PC-9 (cell line): ENCODE results near the gene EXD3. TPM values are rescaled to one million over a fixed set of nuclear protein-coding genes. Genes with fewer than 3 reads are reported as not detected.

ENCODE experiments used
- BruUV-seq: library from RNA; stranded (reverse); fragments of 400-500 nt; replicated peaks from 2 replicates; lab custom pipeline; 2021; lab: Mats Ljungman, UMichigan
- CTCF ChIA-PET: fragments of 300-600 bp; sonication (Branson Sonifier 250); formaldehyde crosslinking; loops from one replicate; lab custom pipeline; 2022; ENCODE audit warnings: antibody characterized with exemption; lab: Charles Lee
- POLR2A ChIA-PET: fragments of 300-600 bp; sonication (Branson Sonifier 250); formaldehyde crosslinking; loops from one replicate; lab custom pipeline; 2022; ENCODE audit warnings: antibody characterized with exemption; ENCODE audit not compliant: unreplicated experiment; lab: Charles Lee
- DNase-seq, 2 experiments: peaks; one replicate each; pipeline versions ENCODE4 v3.0.0 to v3.0.0-alpha.2; 2015 to 2022; ENCODE audit warnings: mixed read lengths in 1 of 2
- H2AFZ ChIP-seq: fragments of 200-600 bp; sonication (generic); 2 replicates; pipeline ENCODE4 v1.8.1; 2017; ENCODE audit warnings: antibody characterized with exemption
- H3F3A ChIP-seq: fragments of 200-600 bp; sonication (generic); 2 replicates; pipeline ENCODE4 v1.8.1; 2017; ENCODE audit warnings: antibody characterized with exemption, mild to moderate bottlenecking, low read depth; ENCODE audit not compliant: insufficient read depth
- H3K27ac ChIP-seq: fragments of 200-600 bp; sonication (generic); 2 replicates; pipeline ENCODE4 v1.6.1; 2016; ENCODE audit warnings: mixed run types
- H3K27me3 ChIP-seq: fragments of 200-600 bp; sonication (generic); 2 replicates; pipeline ENCODE4 v1.6.1; 2016; ENCODE audit warnings: low read depth, mixed run types; ENCODE audit not compliant: insufficient read depth
- H3K36me3 ChIP-seq: fragments of 200-600 bp; sonication (generic); 2 replicates; pipeline ENCODE4 v1.6.1; 2016; ENCODE audit warnings: low read depth, mixed run types
- H3K4me1 ChIP-seq: fragments of 200-600 bp; sonication (generic); replicated peaks from 2 replicates; pipeline ENCODE4 v1.6.1; 2016; ENCODE audit warnings: mixed run types; ENCODE audit not compliant: insufficient read depth
- H3K4me2 ChIP-seq: fragments of 200-600 bp; sonication (generic); 2 replicates; pipeline ENCODE4 v1.6.1; 2017; ENCODE audit warnings: mixed run types
- H3K4me3 ChIP-seq: fragments of 200-600 bp; sonication (generic); 2 replicates; pipeline ENCODE4 v1.6.1; 2016; ENCODE audit warnings: mixed run types
- H3K79me2 ChIP-seq: fragments of 200-600 bp; sonication (generic); 2 replicates; pipeline ENCODE4 v1.6.1; 2017; ENCODE audit warnings: low read depth, mixed run types
- H3K9me2 ChIP-seq: fragments of 200-600 bp; sonication (generic); 2 replicates; pipeline ENCODE4 v1.8.1; 2017; ENCODE audit warnings: mild to moderate bottlenecking; ENCODE audit not compliant: insufficient read depth
- H3K9me3 ChIP-seq: fragments of 200-600 bp; sonication (generic); 2 replicates; pipeline ENCODE4 v1.8.1; 2016; ENCODE audit warnings: low read depth; ENCODE audit not compliant: insufficient read depth
- H4K20me1 ChIP-seq: fragments of 200-600 bp; sonication (generic); 2 replicates; pipeline ENCODE4 v1.8.1; 2017; ENCODE audit not compliant: insufficient read depth
- EZH2 ChIP-seq: fragments of 200-600 bp; sonication (generic); IDR thresholded peaks from 2 replicates; pipeline ENCODE4 v1.8.0; 2017; ENCODE audit warnings: antibody characterized with exemption, low read depth
- intact Hi-C: fragments of 100-400 bp; cut with micrococcal nuclease; formaldehyde crosslinking; loops from one replicate; pipeline ENCODE4 v1.10.0; 2022; ENCODE audit not compliant: unreplicated experiment
- total RNA-seq: library from RNA; stranded (reverse); gene quantifications from 2 replicates; pipeline ENCODE4 v1.2.3, GENCODE V29; 2021
- TF ChIP-seq, protein P1 (sequence below): fragments of 200-600 bp; sonication (generic); conservative IDR thresholded peaks from 2 replicates; pipeline ENCODE4 v1.6.1; 2017; ENCODE audit warnings: mixed run types, antibody characterized with exemption, mild to moderate bottlenecking, moderate library complexity

Gene EXD3
- total RNA-seq, 1 experiment from 2014 or later, result 23.7 TPM

DNA sequence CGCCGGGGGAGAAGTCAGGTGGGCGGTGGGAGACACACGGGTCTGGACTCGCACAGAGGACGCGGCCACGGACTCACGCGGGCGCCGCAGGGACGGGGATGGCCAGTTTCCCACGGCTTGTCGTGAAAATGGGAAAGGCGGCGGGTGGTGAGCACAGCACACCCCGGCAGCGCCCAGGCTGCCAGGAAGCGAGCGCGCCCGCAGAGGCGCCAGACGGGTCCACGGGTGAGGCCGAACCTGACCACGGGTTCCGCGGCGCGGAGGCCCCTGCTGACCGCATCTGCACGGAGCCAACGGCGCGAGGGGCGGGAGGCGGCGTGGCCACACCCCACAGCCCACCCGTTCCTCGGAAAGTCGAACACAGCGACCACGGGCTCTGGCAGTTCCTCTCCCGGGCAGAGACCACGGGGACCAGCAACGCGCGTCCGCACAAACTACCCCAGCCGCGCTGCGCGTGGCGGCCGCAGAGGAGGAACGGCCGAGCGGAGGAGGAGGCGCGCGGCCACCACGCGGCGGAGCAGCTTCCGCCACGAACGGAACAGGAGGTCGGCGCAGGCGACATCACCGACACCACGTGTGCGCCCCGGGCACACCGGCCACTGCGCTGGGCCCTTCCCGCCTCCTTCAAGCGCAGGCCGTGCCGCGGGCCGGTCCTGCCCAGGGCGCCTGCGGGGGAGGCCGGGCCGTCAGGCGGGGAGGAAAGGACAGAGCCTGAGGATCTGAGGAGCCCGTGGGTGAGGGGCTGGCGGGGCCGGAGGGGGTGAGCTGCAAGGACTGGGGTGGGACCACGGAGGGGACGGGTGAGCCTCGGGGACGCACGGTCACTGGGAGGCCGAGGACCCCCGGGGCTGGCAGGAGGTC lies 5.6 kb downstream of the EXD3 start:
- DNase-seq, result no peak
- no peak for TF ChIP-seq EZH2
- TF ChIP-seq, protein P1, sequence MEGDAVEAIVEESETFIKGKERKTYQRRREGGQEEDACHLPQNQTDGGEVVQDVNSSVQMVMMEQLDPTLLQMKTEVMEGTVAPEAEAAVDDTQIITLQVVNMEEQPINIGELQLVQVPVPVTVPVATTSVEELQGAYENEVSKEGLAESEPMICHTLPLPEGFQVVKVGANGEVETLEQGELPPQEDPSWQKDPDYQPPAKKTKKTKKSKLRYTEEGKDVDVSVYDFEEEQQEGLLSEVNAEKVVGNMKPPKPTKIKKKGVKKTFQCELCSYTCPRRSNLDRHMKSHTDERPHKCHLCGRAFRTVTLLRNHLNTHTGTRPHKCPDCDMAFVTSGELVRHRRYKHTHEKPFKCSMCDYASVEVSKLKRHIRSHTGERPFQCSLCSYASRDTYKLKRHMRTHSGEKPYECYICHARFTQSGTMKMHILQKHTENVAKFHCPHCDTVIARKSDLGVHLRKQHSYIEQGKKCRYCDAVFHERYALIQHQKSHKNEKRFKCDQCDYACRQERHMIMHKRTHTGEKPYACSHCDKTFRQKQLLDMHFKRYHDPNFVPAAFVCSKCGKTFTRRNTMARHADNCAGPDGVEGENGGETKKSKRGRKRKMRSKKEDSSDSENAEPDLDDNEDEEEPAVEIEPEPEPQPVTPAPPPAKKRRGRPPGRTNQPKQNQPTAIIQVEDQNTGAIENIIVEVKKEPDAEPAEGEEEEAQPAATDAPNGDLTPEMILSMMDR, result no peak
- Histone ChIP-seq H3K4me3 (no peak overlapping the region), H3K9me3 (no peaks in the 10 kb centered on the region), H3K4me2 (no peak overlapping the region), H4K20me1 (no peaks in the 10 kb centered on the region), H3K36me3 (no peaks in the 10 kb centered on the region), H3K27me3 (no peaks in the 10 kb centered on the region), H2AFZ (no peak overlapping the region), H3K79me2 (peaks cover 22% of the 10 kb centered on the region), H3K9me2 (no peaks in the 10 kb centered on the region), H3F3A (peaks cover 19% of the 10 kb centered on the region; the same call in 1 of the 2 replicates), H3K27ac (no peak overlapping the region), H3K4me1 (peaks cover 9% of the 10 kb centered on the region)
- CTCF ChIA-PET, result no interaction called here
- POLR2A ChIA-PET, result no interaction called here
- no TSS peak for BruUV-seq
- intact Hi-C loops, result no loop called here

DNA sequence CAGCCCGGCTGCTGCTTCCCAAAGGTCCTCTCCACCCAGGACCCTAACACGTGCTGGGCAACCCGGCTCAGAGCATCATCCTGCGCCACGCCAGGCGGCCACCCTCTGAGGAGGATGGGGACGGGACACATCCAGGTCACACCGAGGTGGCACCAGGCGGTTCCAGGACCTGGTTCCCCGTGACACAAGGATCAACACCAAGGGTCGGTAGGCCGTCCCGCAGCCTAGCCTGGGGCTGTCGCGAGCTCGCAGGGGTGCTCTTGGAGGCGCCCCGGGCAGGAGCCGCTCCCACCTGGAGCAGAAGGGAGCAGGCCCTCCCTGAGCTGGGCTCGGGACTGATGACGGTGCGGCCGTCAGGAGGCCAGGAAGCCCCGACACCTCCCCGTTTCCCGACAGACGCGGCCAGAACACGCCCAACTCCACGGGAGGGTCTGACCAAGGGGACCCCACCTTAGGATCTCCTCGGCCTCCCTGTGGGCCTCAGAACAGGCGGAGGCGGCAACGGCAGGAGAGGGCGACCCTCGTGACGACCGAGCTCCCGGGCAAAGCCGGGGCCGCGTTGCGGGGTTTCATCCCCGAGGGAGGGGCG lies 6.3 kb downstream of the EXD3 start:
- H3K9me2 ChIP-seq, result no peaks in the 10 kb centered on the region
- no peak overlapping the region for H3K27ac ChIP-seq
- H4K20me1 ChIP-seq, result no peaks in the 10 kb centered on the region
- BruUV-seq, result no TSS peak
- H3K27me3 ChIP-seq, result no peaks in the 10 kb centered on the region
- H3K4me2 ChIP-seq, result no peak overlapping the region
- no peak for TF ChIP-seq EZH2
- TF ChIP-seq, protein P1, result no peak
- H3K79me2 ChIP-seq, result peaks cover 15% of the 10 kb centered on the region
- H3F3A ChIP-seq, result peaks cover 22% of the 10 kb centered on the region; the same call in 1 of the 2 replicates
- intact Hi-C loops, result no loop called here
- ChIA-PET POLR2A (no interaction called here), CTCF (no interaction called here)
- no peak overlapping the region for H2AFZ ChIP-seq
- H3K4me3 ChIP-seq, result no peak overlapping the region
- H3K4me1 ChIP-seq, result peaks cover 11% of the 10 kb centered on the region
- DNase-seq, result no peak
- H3K36me3 ChIP-seq, result no peaks in the 10 kb centered on the region
- H3K9me3 ChIP-seq, result no peaks in the 10 kb centered on the region

DNA sequence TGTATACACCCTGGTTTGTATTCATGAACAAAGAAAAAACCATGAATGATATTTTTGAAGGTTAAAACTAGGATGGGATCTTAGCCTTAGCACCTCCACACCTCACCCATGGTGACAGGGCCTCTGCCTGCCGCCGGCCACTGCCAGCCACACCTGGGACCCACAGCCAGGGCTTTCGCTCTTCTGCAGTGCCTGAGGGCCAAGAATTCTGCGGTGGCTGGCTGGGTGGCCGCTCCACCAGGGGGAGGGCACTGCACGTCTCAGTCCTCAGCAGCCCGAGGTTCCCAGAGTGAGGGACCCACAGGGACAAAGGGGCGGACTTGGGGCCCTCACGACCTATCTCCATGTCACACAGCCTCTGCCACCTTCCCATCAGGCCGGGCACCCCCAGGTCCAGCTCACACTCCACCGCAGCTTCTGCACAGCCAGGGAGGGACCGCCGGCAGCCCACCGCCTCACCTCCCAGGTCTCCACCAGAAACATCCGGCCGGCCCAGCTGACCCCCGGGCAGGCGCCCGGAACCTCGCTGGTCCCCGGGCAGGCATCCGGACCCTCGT lies 6.9 kb downstream of the EXD3 start:
- ChIA-PET CTCF (no interaction called here), POLR2A (no interaction called here)
- H2AFZ ChIP-seq, result no peak overlapping the region
- H3K27me3 ChIP-seq, result no peaks in the 10 kb centered on the region
- DNase-seq, result no peak
- peaks cover 12% of the 10 kb centered on the region for H3K4me1 ChIP-seq
- no TSS peak for BruUV-seq
- no peaks in the 10 kb centered on the region for H3K9me3 ChIP-seq
- intact Hi-C loops, result no loop called here
- no peak overlapping the region for H3K4me3 ChIP-seq
- no peaks in the 10 kb centered on the region for H4K20me1 ChIP-seq
- peaks cover 12% of the 10 kb centered on the region; the same call in 1 of the 2 replicates for H3K79me2 ChIP-seq
- H3K9me2 ChIP-seq, result no peaks in the 10 kb centered on the region
- TF ChIP-seq, protein P1, result no peak
- no peak for TF ChIP-seq EZH2
- H3K27ac ChIP-seq, result no peak overlapping the region
- H3F3A ChIP-seq, result peaks cover 22% of the 10 kb centered on the region; the same call in 1 of the 2 replicates
- no peaks in the 10 kb centered on the region for H3K36me3 ChIP-seq
- no peak overlapping the region for H3K4me2 ChIP-seq
